Astrocyte of the spinal cord (primary cell): ENCODE results near the gene HMGXB3.
A peak's percentile ranks its signal among the peaks of the same experiment; 100 is the strongest.
"Not testable (repeated sequence)": the region's sequence is repeated elsewhere in the genome, so short reads cannot be mapped to it uniquely, and the experiment has no call there.

Experiments
- DNase-seq: peaks from one replicate; pipeline ENCODE4 v3.0.0; 2011; ENCODE audit warnings: low read depth, low spot score
- H3K4me3 ChIP-seq: 2 replicates; pipeline ENCODE4 v1.5.1; 2011; ENCODE audit warnings: low read depth, mild to moderate bottlenecking, low read length, moderate library complexity
- in situ Hi-C: cut with HindIII; loops from 2 replicates; pipeline ENCODE4 v1.10.0; 2017; ENCODE audit warnings: low sequenced_read_pairs
- TF ChIP-seq, protein P1 (sequence below): IDR thresholded peaks from 2 replicates; pipeline ENCODE4 v1.5.1; 2012; ENCODE audit warnings: low read depth, mild to moderate bottlenecking, low read length, inconsistent platforms

Gene HMGXB3

DNA sequence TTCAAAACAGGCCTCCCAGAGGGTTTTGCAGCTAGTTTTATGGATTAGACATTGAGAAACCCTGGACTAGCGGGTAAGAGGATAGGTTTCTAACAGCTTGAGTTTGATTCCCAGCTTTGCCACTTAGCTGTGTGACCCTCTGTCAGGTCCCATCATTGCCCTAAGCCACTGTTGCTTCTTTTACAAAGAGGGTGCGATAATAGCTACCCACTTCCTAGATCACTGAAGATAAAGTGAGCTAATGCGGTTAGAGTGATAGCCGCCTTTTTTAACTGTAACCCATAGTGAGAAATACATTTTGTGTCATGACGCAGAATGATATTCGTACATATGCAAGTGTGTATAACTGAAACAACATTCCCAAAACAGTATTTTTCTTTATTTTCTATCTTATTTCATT, 45.5 kb downstream of the HMGXB3 start:
- TF ChIP-seq, protein P1, sequence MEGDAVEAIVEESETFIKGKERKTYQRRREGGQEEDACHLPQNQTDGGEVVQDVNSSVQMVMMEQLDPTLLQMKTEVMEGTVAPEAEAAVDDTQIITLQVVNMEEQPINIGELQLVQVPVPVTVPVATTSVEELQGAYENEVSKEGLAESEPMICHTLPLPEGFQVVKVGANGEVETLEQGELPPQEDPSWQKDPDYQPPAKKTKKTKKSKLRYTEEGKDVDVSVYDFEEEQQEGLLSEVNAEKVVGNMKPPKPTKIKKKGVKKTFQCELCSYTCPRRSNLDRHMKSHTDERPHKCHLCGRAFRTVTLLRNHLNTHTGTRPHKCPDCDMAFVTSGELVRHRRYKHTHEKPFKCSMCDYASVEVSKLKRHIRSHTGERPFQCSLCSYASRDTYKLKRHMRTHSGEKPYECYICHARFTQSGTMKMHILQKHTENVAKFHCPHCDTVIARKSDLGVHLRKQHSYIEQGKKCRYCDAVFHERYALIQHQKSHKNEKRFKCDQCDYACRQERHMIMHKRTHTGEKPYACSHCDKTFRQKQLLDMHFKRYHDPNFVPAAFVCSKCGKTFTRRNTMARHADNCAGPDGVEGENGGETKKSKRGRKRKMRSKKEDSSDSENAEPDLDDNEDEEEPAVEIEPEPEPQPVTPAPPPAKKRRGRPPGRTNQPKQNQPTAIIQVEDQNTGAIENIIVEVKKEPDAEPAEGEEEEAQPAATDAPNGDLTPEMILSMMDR, result no peak
- in situ Hi-C loops, result no loop called here
- no peak overlapping the region for H3K4me3 ChIP-seq
- no peak for DNase-seq

DNA sequence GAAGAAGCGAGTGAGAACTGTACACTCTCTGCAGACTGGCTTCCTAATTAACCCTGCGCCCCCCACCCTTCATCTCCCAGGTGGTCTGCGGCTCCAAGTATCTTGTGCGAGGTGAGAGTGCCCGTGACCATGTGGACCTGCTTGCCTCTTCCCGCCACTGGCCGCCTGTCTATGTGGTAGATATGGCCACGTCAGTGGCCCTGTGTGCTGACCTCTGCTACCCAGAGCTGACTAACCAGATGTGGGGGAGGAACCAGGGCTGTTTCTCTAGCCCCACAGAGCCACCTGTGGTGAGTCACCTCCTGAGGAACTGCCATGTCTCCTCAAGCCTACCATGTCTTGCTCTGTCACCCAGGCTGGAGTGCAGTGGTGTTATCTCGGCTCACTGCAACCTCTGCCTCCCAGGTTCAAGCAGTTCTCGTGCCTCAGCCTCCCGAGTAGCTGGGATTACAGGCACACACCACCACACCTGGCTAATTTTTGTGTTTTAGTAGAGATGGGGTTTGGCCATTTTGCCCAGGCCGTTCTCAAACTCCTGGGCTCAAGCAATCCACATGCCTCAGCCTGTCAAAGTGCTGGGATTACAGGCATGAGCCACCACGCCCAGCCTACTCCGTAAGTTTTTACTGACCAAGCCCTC, 49.8 kb downstream of the HMGXB3 start:
- H3K4me3 ChIP-seq, in situ Hi-C loops: not testable (repeated sequence)
- DNase-seq, result peak; percentile 71

GRCh38 chr5:150051657-150052195, 51.2 kb downstream of the HMGXB3 start:
- H3K4me3 ChIP-seq, result no peak overlapping the region
- in situ Hi-C loops, result no loop called here
- TF ChIP-seq, protein P1, result no peak
- no peak for DNase-seq

GRCh38 chr5:150052226-150052955, 51.9 kb downstream of the HMGXB3 start:
- H3K4me3 ChIP-seq, result no peak overlapping the region
- TF ChIP-seq, protein P1, result no peak
- in situ Hi-C loops, result no loop called here
- no peak for DNase-seq

DNA sequence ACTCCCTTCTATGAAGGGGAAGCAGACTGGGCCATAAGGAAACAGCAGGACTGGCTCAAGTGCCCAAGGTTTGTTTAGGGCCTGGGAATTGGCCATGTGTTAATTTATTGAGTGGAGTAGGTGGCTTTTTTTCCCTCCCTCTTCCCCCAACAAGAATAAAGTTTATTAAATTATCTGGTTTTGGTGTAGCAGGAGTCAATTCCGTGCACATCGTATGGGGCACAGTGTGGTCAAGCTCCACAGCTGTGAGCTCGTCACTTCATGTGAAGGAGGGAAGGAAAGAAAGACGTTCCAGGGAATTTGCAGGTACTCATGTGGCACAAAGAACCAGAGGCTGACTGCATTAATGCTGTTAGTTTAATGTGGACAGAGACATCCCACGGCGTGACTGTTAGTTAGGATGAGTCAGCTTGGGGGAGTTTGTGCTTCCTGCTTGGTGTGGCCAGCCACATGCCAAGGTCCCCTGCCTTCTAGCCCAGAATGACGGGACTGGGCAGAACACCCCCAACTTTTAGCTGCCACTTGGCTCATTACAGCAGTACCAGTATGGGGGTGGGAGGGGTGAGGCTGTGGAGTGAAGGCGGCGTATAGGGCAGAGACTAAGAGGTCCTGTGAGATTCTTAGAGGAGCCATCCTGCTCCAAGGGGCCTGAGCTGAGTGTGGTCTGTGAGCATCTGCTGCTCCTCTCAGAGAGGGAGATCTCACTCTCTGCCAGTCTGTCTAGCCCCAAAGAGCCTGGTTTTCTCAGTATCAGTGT, 52.6 kb downstream of the HMGXB3 start:
- TF ChIP-seq, protein P1, result no peak
- H3K4me3 ChIP-seq, result no peak overlapping the region
- in situ Hi-C loops, result no loop called here
- peak; percentile 78 for DNase-seq

DNA sequence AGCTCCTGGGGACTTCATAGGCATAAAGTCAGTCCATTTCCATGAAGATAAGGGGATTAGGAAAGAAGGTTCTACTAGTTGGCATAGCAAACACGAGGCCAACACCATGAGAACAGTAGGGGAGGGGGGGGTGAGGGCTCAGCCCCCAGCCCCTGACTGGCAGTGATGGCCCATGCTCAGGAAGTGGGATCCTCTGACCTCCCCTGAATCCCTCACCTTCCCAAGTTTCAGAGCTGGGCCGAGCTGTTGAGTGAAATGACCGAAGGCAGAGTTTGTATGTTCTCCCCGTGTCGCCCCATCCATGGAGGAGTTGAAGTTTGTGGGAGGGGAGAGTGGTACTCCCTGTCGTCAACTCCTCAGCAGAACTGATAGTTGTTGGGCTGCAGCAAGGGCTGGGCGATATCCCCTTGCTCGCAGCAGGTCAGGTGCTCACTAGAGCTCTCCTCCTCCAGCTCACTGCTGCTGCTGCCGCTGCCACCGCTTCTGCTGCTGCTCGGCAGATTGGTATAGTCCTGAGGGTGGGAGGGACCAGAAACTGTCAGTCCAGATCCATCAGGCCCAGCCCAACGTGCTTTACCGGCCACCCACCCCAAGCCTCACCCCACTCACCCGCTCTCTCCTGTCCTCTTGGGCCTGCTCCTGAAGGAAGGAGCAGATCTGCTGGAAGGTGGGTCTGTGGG, 53.3 kb downstream of the HMGXB3 start:
- DNase-seq, result no peak
- TF ChIP-seq, protein P1, result no peak
- in situ Hi-C loops, result no loop called here
- H3K4me3 ChIP-seq, result no peak overlapping the region
